GM23338 (cell line): ENCODE results near the gene FATE1. TPM values are rescaled to one million over a fixed set of nuclear protein-coding genes. Genes with fewer than 3 reads are reported as not detected.

Experiments
- ATAC-seq: fragments of 200-7000 bp; cut with Tn5 transposase; 3 replicates; pipeline ENCODE4 v1.9.1; 2020
- DNase-seq: peaks from one replicate; pipeline ENCODE4 v3.0.0-alpha.2; 2015; ENCODE audit warnings: low spot score
- H2AFZ ChIP-seq: fragments of 200-600 bp; sonication (generic); 2 replicates; pipeline ENCODE4 v1.8.0; 2016; ENCODE audit warnings: antibody characterized with exemption, mild to moderate bottlenecking, moderate library complexity
- H3F3A ChIP-seq: fragments of 200-600 bp; sonication (generic); replicated peaks from 2 replicates; pipeline ENCODE4 v1.8.0; 2017; ENCODE audit warnings: antibody characterized with exemption, mixed run types, low read depth
- H3K27ac ChIP-seq: fragments of 200-600 bp; sonication (generic); 2 replicates; pipeline ENCODE4 v1.6.1; 2016; ENCODE audit warnings: low read depth
- H3K27me3 ChIP-seq: fragments of 200-600 bp; sonication (generic); 2 replicates; pipeline ENCODE4 v1.8.0; 2016; ENCODE audit warnings: mild to moderate bottlenecking, mixed run types, moderate library complexity; ENCODE audit not compliant: insufficient read depth
- H3K36me3 ChIP-seq: fragments of 200-600 bp; sonication (generic); 2 replicates; pipeline ENCODE4 v1.8.0; 2016; ENCODE audit warnings: mild to moderate bottlenecking; ENCODE audit not compliant: insufficient read depth
- H3K4me1 ChIP-seq: fragments of 200-600 bp; sonication (generic); 2 replicates; pipeline ENCODE4 v1.8.0; 2016; ENCODE audit warnings: mild to moderate bottlenecking, moderate library complexity; ENCODE audit not compliant: insufficient read depth
- H3K4me2 ChIP-seq: fragments of 200-600 bp; sonication (generic); 2 replicates; pipeline ENCODE4 v1.7.1; 2017; ENCODE audit warnings: mixed run types
- H3K4me3 ChIP-seq: fragments of 200-600 bp; sonication (generic); 2 replicates; pipeline ENCODE4 v1.6.1; 2016; ENCODE audit warnings: mixed run types
- H3K79me2 ChIP-seq: fragments of 200-600 bp; sonication (generic); replicated peaks from 2 replicates; pipeline ENCODE4 v1.8.0; 2017; ENCODE audit warnings: mild to moderate bottlenecking; ENCODE audit not compliant: insufficient read depth
- H3K9me2 ChIP-seq: fragments of 200-600 bp; sonication (generic); 2 replicates; pipeline ENCODE4 v1.8.0; 2017; ENCODE audit not compliant: insufficient read depth
- H4K20me1 ChIP-seq: fragments of 200-600 bp; sonication (generic); replicated peaks from 2 replicates; pipeline ENCODE4 v1.8.0; 2017; ENCODE audit warnings: mild to moderate bottlenecking; ENCODE audit not compliant: insufficient read depth
- H3K27ac Mint-ChIP-seq: 2 replicates; pipeline ENCODE4 v1.8.0; 2020; ENCODE audit warnings: inconsistent platforms, mild to moderate bottlenecking, moderate library complexity, mixed read lengths
- H3K27me3 Mint-ChIP-seq: 3 replicates; pipeline ENCODE4 v1.8.0; 2022; ENCODE audit warnings: low read depth, mild to moderate bottlenecking, moderate library complexity, mixed read lengths, inconsistent platforms; ENCODE audit not compliant: insufficient read depth, poor library complexity
- H3K36me3 Mint-ChIP-seq: 3 replicates; pipeline ENCODE4 v1.8.0; 2021; ENCODE audit warnings: low read depth, mild to moderate bottlenecking, inconsistent platforms, moderate library complexity, mixed read lengths
- H3K4me1 Mint-ChIP-seq: 3 replicates; pipeline ENCODE4 v1.8.0; 2020; ENCODE audit warnings: mild to moderate bottlenecking, inconsistent platforms, mixed read lengths
- H3K4me3 Mint-ChIP-seq: 3 replicates; pipeline ENCODE4 v1.8.0; 2021; ENCODE audit warnings: moderate library complexity, mild to moderate bottlenecking, inconsistent platforms, mixed read lengths
- H3K9me3 Mint-ChIP-seq: 3 replicates; pipeline ENCODE4 v1.8.0; 2020; ENCODE audit warnings: moderate library complexity, mild to moderate bottlenecking, inconsistent platforms, mixed read lengths
- EZH2 ChIP-seq: fragments of 200-600 bp; sonication (generic); IDR thresholded peaks from one replicate; pipeline ENCODE4 v1.8.0; 2017; ENCODE audit warnings: antibody characterized with exemption, mild to moderate bottlenecking, low read depth; ENCODE audit not compliant: unreplicated experiment
- EZH2phosphoT487 ChIP-seq: fragments of 200-600 bp; sonication (generic); IDR thresholded peaks from one replicate; pipeline ENCODE4 v1.8.1; 2018; ENCODE audit warnings: antibody characterized with exemption; ENCODE audit not compliant: unreplicated experiment
- JUNB ChIP-seq: IDR thresholded peaks from one replicate; pipeline ENCODE4 v1.6.1; 2016; ENCODE audit warnings: antibody characterized with exemption; ENCODE audit not compliant: unreplicated experiment
- NANOG ChIP-seq: IDR thresholded peaks from 2 replicates; pipeline ENCODE4 v1.6.1; 2016; ENCODE audit warnings: antibody characterized with exemption, borderline replicate concordance
- POLR2AphosphoS5 ChIP-seq: IDR thresholded peaks from 2 replicates; pipeline ENCODE4 v1.6.1; 2016; ENCODE audit warnings: antibody characterized with exemption, low read depth
- STAT1 ChIP-seq: IDR thresholded peaks from one replicate; pipeline ENCODE4 v1.6.1; 2016; ENCODE audit warnings: antibody characterized with exemption; ENCODE audit not compliant: unreplicated experiment
- ZNF114 ChIP-seq: fragments of 250-450 bp; sonication (Bioruptor Pico); IDR thresholded peaks from 2 replicates; pipeline ENCODE4 v1.5.0; 2020; ENCODE audit warnings: mild to moderate bottlenecking, moderate library complexity
- ZNF331 ChIP-seq: fragments of 250-450 bp; sonication (Bioruptor Pico); IDR thresholded peaks from 2 replicates; pipeline ENCODE4 v1.5.0; 2020; ENCODE audit warnings: low read depth, mild to moderate bottlenecking, moderate library complexity
- polyA plus RNA-seq: library from polyadenylated mRNA; unstranded; fragments of >200 nt; fragmentation: Nextera tagmentation; extraction: Ambion mirVana; gene quantifications from 2 replicates; pipeline ENCODE4 v1.2.1, GENCODE V29; 2016
- total RNA-seq: library from RNA; depleted of rRNA; stranded (reverse); fragments of >200 nt; shearing (Covaris generic); gene quantifications from 2 replicates; pipeline ENCODE4 v1.2.3, GENCODE V29; 2014
- TF ChIP-seq, protein P1 (sequence below): IDR thresholded peaks from one replicate; pipeline ENCODE4 v1.6.1; 2018; ENCODE audit warnings: antibody characterized with exemption; ENCODE audit not compliant: unreplicated experiment
- TF ChIP-seq, protein P2 (sequence below): IDR thresholded peaks from 2 replicates; pipeline ENCODE4 v1.6.1; 2016; ENCODE audit warnings: antibody characterized with exemption
- TF ChIP-seq, protein P3 (sequence below): fragments of 250-450 bp; sonication (Bioruptor Pico); IDR thresholded peaks from 2 replicates; pipeline ENCODE4 v1.5.0; 2020; ENCODE audit warnings: mild to moderate bottlenecking, moderate library complexity
- TF ChIP-seq, protein P4 (sequence below), 2 experiments: fragments of 200-600 bp in 1 of 2; sonication (generic) in 1 of 2; conservative IDR thresholded peaks; 2 replicates each; pipeline versions ENCODE4 v1.5.1 to v1.6.1; 2016 to 2017; ENCODE audit warnings: antibody characterized with exemption in 2 of 2, low read depth in 2 of 2, mild to moderate bottlenecking in 2 of 2, moderate library complexity in 1 of 2

Gene FATE1
- total and polyA plus RNA-seq, 2 experiments from 2014 or later = 0.31 TPM; not detected in 1

DNA sequence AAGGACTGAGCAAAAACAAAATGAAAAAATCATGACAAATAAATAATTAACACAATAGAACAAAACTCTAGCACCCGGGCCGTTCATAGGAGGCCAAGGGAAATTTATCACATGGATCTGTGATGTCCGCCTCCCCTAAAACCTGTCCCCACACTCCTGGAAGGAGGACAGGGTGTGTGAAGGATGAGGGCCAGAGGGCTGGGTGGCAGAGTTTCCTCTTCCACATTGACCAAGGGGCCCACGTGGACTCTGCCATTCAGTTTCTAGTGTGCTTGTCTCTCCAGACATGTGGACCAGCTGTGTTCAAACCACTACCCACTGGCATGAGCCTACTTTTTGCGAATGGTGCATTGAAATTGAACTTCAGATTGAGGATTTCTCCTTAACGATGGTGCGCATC is 14.3 kb upstream of the FATE1 start:
- DNase-seq = no peak
- H3K79me2 ChIP-seq = no peaks in the 10 kb centered on the region
- Mint-ChIP-seq H3K4me3 (no peak overlapping the region), H3K36me3 (no peaks in the 10 kb centered on the region), H3K27ac (no peak overlapping the region), H3K4me1 (peaks cover 4% of the 10 kb centered on the region; the same call in 2 of the 3 replicates), H3K9me3 (no peaks in the 10 kb centered on the region), H3K27me3 (peaks cover 1% of the 10 kb centered on the region)
- no peak overlapping the region for H2AFZ ChIP-seq
- H3K4me2 ChIP-seq = no peak overlapping the region
- H3K27me3 ChIP-seq = no peaks in the 10 kb centered on the region
- ATAC-seq = no peak
- H3K27ac ChIP-seq = no peak overlapping the region
- TF ChIP-seq, protein P1, sequence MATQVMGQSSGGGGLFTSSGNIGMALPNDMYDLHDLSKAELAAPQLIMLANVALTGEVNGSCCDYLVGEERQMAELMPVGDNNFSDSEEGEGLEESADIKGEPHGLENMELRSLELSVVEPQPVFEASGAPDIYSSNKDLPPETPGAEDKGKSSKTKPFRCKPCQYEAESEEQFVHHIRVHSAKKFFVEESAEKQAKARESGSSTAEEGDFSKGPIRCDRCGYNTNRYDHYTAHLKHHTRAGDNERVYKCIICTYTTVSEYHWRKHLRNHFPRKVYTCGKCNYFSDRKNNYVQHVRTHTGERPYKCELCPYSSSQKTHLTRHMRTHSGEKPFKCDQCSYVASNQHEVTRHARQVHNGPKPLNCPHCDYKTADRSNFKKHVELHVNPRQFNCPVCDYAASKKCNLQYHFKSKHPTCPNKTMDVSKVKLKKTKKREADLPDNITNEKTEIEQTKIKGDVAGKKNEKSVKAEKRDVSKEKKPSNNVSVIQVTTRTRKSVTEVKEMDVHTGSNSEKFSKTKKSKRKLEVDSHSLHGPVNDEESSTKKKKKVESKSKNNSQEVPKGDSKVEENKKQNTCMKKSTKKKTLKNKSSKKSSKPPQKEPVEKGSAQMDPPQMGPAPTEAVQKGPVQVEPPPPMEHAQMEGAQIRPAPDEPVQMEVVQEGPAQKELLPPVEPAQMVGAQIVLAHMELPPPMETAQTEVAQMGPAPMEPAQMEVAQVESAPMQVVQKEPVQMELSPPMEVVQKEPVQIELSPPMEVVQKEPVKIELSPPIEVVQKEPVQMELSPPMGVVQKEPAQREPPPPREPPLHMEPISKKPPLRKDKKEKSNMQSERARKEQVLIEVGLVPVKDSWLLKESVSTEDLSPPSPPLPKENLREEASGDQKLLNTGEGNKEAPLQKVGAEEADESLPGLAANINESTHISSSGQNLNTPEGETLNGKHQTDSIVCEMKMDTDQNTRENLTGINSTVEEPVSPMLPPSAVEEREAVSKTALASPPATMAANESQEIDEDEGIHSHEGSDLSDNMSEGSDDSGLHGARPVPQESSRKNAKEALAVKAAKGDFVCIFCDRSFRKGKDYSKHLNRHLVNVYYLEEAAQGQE = no peak
- TF ChIP-seq ZNF114 (no peak), POLR2AphosphoS5 (no peak), EZH2 (no peak), STAT1 (no peak), NANOG (no peak), JUNB (no peak), ZNF331 (CRISPR knock-in tag) (no peak), EZH2phosphoT487 (no peak)
- TF ChIP-seq, protein P2, sequence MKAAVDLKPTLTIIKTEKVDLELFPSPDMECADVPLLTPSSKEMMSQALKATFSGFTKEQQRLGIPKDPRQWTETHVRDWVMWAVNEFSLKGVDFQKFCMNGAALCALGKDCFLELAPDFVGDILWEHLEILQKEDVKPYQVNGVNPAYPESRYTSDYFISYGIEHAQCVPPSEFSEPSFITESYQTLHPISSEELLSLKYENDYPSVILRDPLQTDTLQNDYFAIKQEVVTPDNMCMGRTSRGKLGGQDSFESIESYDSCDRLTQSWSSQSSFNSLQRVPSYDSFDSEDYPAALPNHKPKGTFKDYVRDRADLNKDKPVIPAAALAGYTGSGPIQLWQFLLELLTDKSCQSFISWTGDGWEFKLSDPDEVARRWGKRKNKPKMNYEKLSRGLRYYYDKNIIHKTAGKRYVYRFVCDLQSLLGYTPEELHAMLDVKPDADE = no peak
- TF ChIP-seq, protein P3, sequence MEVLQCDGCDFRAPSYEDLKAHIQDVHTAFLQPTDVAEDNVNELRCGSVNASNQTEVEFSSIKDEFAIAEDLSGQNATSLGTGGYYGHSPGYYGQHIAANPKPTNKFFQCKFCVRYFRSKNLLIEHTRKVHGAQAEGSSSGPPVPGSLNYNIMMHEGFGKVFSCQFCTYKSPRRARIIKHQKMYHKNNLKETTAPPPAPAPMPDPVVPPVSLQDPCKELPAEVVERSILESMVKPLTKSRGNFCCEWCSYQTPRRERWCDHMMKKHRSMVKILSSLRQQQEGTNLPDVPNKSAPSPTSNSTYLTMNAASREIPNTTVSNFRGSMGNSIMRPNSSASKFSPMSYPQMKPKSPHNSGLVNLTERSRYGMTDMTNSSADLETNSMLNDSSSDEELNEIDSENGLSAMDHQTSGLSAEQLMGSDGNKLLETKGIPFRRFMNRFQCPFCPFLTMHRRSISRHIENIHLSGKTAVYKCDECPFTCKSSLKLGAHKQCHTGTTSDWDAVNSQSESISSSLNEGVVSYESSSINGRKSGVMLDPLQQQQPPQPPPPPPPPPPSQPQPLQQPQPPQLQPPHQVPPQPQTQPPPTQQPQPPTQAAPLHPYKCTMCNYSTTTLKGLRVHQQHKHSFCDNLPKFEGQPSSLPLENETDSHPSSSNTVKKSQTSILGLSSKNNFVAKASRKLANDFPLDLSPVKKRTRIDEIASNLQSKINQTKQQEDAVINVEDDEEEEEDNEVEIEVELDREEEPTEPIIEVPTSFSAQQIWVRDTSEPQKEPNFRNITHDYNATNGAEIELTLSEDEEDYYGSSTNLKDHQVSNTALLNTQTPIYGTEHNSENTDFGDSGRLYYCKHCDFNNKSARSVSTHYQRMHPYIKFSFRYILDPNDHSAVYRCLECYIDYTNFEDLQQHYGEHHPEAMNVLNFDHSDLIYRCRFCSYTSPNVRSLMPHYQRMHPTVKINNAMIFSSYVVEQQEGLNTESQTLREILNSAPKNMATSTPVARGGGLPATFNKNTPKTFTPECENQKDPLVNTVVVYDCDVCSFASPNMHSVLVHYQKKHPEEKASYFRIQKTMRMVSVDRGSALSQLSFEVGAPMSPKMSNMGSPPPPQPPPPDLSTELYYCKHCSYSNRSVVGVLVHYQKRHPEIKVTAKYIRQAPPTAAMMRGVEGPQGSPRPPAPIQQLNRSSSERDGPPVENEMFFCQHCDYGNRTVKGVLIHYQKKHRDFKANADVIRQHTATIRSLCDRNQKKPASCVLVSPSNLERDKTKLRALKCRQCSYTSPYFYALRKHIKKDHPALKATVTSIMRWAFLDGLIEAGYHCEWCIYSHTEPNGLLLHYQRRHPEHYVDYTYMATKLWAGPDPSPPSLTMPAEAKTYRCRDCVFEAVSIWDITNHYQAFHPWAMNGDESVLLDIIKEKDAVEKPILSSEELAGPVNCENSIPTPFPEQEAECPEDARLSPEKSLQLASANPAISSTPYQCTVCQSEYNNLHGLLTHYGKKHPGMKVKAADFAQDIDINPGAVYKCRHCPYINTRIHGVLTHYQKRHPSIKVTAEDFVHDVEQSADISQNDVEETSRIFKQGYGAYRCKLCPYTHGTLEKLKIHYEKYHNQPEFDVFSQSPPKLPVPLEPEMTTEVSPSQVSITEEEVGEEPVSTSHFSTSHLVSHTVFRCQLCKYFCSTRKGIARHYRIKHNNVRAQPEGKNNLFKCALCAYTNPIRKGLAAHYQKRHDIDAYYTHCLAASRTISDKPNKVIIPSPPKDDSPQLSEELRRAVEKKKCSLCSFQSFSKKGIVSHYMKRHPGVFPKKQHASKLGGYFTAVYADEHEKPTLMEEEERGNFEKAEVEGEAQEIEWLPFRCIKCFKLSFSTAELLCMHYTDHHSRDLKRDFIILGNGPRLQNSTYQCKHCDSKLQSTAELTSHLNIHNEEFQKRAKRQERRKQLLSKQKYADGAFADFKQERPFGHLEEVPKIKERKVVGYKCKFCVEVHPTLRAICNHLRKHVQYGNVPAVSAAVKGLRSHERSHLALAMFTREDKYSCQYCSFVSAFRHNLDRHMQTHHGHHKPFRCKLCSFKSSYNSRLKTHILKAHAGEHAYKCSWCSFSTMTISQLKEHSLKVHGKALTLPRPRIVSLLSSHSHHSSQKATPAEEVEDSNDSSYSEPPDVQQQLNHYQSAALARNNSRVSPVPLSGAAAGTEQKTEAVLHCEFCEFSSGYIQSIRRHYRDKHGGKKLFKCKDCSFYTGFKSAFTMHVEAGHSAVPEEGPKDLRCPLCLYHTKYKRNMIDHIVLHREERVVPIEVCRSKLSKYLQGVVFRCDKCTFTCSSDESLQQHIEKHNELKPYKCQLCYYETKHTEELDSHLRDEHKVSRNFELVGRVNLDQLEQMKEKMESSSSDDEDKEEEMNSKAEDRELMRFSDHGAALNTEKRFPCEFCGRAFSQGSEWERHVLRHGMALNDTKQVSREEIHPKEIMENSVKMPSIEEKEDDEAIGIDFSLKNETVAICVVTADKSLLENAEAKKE (CRISPR knock-in tag) = no peak
- TF ChIP-seq, protein P4, sequence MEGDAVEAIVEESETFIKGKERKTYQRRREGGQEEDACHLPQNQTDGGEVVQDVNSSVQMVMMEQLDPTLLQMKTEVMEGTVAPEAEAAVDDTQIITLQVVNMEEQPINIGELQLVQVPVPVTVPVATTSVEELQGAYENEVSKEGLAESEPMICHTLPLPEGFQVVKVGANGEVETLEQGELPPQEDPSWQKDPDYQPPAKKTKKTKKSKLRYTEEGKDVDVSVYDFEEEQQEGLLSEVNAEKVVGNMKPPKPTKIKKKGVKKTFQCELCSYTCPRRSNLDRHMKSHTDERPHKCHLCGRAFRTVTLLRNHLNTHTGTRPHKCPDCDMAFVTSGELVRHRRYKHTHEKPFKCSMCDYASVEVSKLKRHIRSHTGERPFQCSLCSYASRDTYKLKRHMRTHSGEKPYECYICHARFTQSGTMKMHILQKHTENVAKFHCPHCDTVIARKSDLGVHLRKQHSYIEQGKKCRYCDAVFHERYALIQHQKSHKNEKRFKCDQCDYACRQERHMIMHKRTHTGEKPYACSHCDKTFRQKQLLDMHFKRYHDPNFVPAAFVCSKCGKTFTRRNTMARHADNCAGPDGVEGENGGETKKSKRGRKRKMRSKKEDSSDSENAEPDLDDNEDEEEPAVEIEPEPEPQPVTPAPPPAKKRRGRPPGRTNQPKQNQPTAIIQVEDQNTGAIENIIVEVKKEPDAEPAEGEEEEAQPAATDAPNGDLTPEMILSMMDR (conservative IDR thresholded peaks at IDR 0.05; ENCODE audit: low read depth in 2 of 2) = no peak
- H4K20me1 ChIP-seq = no peaks in the 10 kb centered on the region
- H3K36me3 ChIP-seq = no peaks in the 10 kb centered on the region
- no peaks in the 10 kb centered on the region for H3F3A ChIP-seq
- no peaks in the 10 kb centered on the region for H3K9me2 ChIP-seq
- no peaks in the 10 kb centered on the region for H3K4me1 ChIP-seq
- no peak overlapping the region for H3K4me3 ChIP-seq
